ENCODE measurements around the gene VPS26B.
"Not testable (repeated sequence)": the region's sequence is repeated elsewhere in the genome, so short reads cannot be mapped to it uniquely, and the experiment has no call there.

The VPS26B gene

GRCh38 chr11:134258577-134258976, 34.1 kb downstream of the VPS26B start:
- DNase-seq (ENCODE audit: low read depth): no peak

- DNase-seq (ENCODE audit: low read depth): no peak
Measured at GRCh38 chr11:134260503-134260902, 36.0 kb downstream of the VPS26B start.

DNA sequence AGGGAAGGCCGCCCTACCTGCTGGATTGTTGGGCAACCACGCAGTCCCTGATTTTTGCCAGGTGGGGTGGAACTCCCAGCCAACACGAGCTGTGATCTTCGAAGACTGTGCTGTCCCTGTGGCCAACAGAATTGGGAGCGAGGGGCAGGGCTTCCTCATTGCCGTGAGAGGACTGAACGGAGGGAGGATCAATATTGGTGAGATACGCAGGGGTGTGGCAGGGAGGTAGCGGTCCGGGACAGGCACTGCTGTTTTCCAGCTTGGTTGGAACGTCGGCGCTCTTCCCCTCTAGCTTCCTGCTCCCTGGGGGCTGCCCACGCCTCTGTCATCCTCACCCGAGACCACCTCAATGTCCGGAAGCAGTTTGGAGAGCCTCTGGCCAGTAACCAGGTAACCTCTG, 36.5 kb downstream of the VPS26B start:
- no peak for DNase-seq (ENCODE audit: low read depth)

DNA sequence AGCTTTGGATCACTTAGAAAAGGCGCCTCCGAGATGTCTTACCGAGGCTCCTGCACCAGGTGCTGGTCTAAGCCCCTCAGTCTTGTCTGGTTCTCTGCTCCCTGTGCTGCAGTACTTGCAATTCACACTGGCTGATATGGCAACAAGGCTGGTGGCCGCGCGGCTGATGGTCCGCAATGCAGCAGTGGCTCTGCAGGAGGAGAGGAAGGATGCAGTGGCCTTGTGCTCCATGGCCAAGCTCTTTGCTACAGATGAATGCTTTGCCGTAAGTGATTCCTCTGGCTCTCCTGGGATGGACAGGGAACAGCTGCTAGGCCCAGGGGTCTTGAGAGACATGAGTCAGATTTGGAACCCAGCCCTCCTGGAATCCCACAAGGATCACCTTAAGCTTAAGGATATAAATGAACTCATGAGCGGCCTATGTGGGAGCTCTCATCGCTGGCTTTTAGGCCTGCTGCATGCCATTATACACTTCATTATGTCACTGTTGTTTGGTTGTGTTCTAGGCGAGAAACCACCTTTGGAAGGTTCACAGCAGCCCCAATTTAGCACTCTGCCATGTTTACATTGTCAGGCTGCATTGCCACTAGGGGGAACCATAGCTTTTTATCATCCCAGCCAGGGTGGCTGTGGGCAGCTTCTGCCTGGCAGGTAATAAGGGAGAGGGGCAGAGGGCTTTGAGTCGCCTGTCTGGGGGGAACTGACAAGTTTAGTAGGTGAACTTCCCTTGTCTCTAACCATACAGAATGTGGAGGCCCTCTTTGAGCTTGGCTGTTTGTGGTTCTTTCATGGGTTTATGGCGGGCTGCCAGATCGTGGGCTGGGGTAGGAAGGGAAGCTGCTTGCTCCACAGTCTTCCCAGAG, 37.4 kb downstream of the VPS26B start:
- DNase-seq (ENCODE audit: low read depth): no peak

GRCh38 chr11:134264966-134265764, 40.7 kb downstream of the VPS26B start:
- DNase-seq (ENCODE audit: low read depth): no peak

- DNase-seq (ENCODE audit: low read depth): no peak
Measured at GRCh38 chr11:134266440-134266839, 42.0 kb downstream of the VPS26B start.

DNA sequence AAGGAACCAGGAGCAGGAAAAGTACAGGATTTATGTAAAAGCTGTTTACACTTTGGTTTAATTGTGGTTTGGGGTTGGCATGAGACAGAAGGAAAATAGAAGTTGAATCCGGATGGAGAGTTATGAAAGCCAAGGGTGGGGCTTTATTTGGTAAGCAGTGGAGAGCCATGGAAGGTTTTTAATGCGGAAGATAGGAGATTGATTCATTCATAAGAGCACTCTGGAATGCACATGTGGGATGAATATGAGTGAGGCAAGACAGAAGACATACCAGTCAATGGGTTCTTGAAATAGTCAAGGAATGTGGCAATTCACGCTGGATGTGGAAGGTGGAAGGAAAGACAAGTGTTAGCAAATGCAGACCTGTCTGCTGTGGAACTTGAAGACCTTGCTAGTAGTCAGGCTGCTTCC, 42.4 kb downstream of the VPS26B start:
- peak; percentile 80 for DNase-seq (ENCODE audit: low read depth)

GRCh38 chr11:134267461-134267860, 43.0 kb downstream of the VPS26B start:
- no peak for DNase-seq (ENCODE audit: low read depth)

DNA sequence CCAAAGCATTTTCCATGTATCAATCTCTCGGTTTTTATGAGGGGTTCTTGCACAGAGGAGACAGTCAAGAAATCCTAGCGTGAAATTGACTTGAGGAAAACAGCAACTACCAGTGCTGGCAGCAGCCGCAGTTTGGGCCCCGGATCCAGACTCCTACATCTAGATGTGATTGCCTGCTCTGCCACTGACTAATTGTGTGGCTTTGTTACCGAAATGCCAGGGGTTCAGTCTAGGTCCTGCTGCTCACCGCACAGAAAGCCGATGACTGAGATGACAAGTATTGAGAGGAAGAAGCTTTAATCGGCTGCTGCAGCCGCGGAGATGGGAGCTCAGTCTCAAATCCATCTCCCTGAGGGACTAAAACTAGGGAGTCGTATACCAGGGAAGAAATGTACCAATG, 43.5 kb downstream of the VPS26B start:
- no peak for DNase-seq (ENCODE audit: low read depth)

DNA sequence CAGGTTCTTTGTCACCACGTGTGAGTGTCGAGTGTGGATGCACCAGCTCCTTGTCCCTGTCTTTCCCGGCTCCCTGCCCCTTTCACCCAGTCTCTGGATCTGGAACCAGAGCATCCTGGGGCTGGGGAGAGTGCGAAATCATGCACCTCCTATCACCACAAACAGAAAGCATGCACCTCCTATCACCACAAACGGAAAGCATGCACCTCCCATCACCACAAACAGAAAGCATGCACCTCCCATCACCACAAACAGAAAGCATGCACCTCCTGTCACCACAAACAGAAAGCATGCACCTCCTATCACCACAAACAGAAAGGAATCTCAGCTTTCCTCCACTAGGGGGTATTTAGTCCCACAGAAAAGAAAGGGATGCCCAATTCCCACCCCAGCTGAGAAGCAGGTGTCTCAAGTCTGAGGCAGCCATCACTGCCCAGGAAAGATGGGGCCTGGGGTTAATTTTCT, 45.8 kb downstream of the VPS26B start:
- no peak for DNase-seq (ENCODE audit: low read depth)

GRCh38 chr11:134271978-134272377, 47.5 kb downstream of the VPS26B start:
- DNase-seq (ENCODE audit: low read depth): no peak

GRCh38 chr11:134272381-134273316, 48.2 kb downstream of the VPS26B start:
- DNase-seq (ENCODE audit: low read depth): peak; percentile 41

DNA sequence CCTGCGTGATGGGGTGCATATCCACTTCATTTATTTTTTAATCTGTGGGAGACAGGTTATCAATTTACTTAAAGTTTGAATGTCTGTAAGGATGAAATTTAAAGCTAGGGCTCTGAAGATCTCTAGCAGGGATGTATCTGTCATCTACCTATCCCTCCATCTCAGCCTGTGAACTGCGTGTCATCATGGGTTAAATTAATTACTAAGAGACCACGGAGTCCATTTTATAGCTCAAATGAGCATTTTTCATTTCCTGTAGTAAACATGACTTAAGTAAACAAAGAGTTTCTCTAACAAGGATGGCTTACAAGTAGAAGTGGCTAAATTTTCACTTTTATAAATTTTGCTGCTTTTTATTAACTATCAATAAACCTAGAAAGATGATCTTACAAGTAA, 48.8 kb downstream of the VPS26B start:
- no peak for DNase-seq (ENCODE audit: low read depth)

- no peak for DNase-seq (ENCODE audit: low read depth)
Measured at GRCh38 chr11:134275188-134275533, 50.7 kb downstream of the VPS26B start.

DNA sequence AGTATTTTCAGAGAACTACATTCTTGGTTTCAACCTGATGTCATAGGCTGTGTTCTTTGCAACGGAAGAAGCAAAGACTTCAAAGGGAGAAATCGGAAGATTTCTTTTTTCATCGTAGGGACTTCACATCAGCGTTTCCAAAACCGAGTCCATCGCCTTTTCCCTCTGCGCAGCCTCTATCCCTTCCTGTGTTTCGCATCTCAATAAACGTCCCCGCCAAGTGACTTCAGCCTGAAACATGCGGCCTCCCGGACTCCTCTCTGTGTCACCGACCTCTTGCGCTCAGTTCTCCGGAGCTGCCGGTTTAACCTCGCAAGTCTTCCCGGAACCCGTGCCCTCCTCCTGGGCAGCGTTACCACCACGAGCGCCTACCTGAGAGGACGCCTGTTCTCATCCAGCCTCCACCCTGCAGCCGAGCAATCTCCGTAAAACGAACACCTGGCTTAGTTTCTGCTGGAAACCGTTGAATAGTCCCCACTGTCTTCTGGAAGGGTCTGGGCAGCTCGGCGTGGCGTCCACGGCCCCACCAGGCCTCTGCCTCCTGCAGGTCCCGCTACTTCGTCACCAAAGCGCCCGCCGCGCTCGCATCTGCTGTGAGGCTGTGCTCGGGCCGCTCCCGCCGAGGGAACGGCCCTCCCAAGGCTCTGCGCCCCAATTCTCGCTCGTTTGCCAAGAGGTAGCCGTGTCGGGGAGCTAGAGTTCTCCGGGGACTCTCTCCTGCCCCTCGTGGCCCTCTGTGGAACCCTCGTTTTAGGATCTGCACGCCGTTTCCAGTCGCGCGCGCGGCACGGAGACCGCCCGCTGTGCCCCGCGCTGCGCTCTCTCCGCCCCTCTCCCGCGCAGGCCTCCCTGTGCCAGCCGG, 51.3 kb downstream of the VPS26B start, which contains the start of gene GLB1L3:
TSS of gene GLB1L3 (plus strand) at position 846 of the 862 bp plus-strand sequence. CDS start 362 bp downstream, outside the sequence.
- DNase-seq (ENCODE audit: low read depth): peak; percentile 22

- no peak for DNase-seq (ENCODE audit: low read depth)
Measured at GRCh38 chr11:134276396-134277182, 52.1 kb downstream of the VPS26B start.

DNA sequence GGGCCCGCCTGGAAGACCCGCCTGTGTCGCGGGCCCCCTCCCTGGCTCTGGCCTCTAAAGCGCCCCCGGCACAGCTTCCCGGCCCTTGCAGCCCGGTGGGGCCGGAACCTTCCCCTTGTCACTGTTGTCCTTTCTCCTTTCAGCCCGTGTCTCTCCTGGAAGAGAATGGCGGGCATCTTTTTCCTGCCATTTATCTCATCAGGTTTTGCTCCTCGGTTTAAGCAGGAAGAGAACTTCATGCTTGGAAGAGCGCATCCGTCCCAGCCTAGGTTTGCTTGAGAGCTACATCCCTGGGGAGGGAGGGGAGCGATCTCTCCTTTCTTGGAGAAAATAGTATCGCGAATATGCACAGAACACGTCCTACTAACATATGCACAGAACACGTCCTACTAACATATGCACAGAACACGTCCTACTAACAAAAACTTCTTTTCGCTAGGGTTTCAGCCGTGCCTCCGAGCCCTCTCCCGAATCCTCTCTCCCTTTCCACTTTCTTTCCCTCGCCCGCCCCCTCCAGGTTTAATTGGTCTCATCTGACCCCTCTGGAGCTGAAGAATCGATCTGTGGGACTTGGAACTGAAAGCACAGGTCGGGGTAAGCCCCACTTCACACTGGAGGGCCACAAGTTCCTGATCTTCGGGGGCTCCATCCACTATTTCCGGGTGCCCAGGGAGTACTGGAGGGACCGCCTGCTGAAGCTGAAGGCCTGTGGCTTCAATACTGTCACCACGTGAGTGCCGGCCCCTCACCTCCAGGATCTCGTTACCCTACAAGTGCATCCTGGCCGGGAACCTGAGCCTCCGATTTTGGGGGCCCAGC, 52.9 kb downstream of the VPS26B start:
- no peak for DNase-seq (ENCODE audit: low read depth)

GRCh38 chr11:134278356-134278755, 53.9 kb downstream of the VPS26B start:
- DNase-seq (ENCODE audit: low read depth): no peak

GRCh38 chr11:134281635-134282034, 57.2 kb downstream of the VPS26B start:
- DNase-seq (ENCODE audit: low read depth): not testable (repeated sequence)

Data from iris pigment epithelial cell (primary cell).